Osteoblast (primary cell): ENCODE data around the gene GRIK2. TPM values are rescaled to one million over a fixed set of nuclear protein-coding genes. Genes with fewer than 3 reads are reported as not detected.
A peak's percentile ranks its signal among the peaks of the same experiment; 100 is the strongest.

Experiments
- DNase-seq: peaks from one replicate; pipeline ENCODE4 v3.0.0; 2011; ENCODE audit warnings: low spot score, mixed read lengths; ENCODE audit not compliant: insufficient read length; ENCODE audit errors: missing footprints
- H2AFZ ChIP-seq: 2 replicates; pipeline ENCODE4 v1.6.0; 2011; ENCODE audit warnings: mild to moderate bottlenecking, low read length
- H3K27ac ChIP-seq: 2 replicates; pipeline ENCODE4 v1.5.1; 2011; ENCODE audit warnings: mild to moderate bottlenecking, low read depth, low read length, moderate library complexity
- H3K27me3 ChIP-seq: 2 replicates; pipeline ENCODE4 v1.6.0; 2012; ENCODE audit warnings: mild to moderate bottlenecking, control low read depth, inconsistent platforms, low read length, moderate library complexity; ENCODE audit not compliant: insufficient read depth
- H3K36me3 ChIP-seq: 2 replicates; pipeline ENCODE4 v1.5.1; 2011; ENCODE audit warnings: mild to moderate bottlenecking, low read length, control low read depth, moderate library complexity; ENCODE audit not compliant: insufficient read depth
- H3K4me1 ChIP-seq: 2 replicates; pipeline ENCODE4 v1.5.1; 2011; ENCODE audit warnings: mild to moderate bottlenecking, low read length, control low read depth, moderate library complexity; ENCODE audit not compliant: insufficient read depth
- H3K4me2 ChIP-seq: 2 replicates; pipeline ENCODE4 v1.6.0; 2011; ENCODE audit warnings: mild to moderate bottlenecking, low read length; ENCODE audit not compliant: insufficient read depth
- H3K4me3 ChIP-seq: fragments of 200-600 bp; sonication (generic); 3 replicates; pipeline ENCODE4 v1.5.1; 2012; ENCODE audit warnings: mild to moderate bottlenecking, low read length, inconsistent platforms; ENCODE audit not compliant: insufficient read depth
- H3K79me2 ChIP-seq: 2 replicates; pipeline ENCODE4 v1.6.0; 2012; ENCODE audit warnings: mild to moderate bottlenecking, low read length, control low read depth, inconsistent platforms; ENCODE audit not compliant: insufficient read depth
- H3K9me3 ChIP-seq: 2 replicates; pipeline ENCODE4 v1.5.1; 2011; ENCODE audit warnings: low read depth, low read length, control low read depth
- H4K20me1 ChIP-seq: 2 replicates; pipeline ENCODE4 v1.6.0; 2012; ENCODE audit warnings: mild to moderate bottlenecking, low read length, control low read depth; ENCODE audit not compliant: insufficient read depth
- total RNA-seq: library from RNA; depleted of rRNA; stranded (reverse); fragments of >200 nt; gene quantifications from 2 replicates; pipeline ENCODE4 v1.2.3, GENCODE V29; 2012
- TF ChIP-seq, protein P1 (sequence below): IDR thresholded peaks from 2 replicates; pipeline ENCODE4 v1.5.1; 2011; ENCODE audit warnings: mild to moderate bottlenecking, low read depth, low read length, moderate library complexity; ENCODE audit errors: extremely low read depth

The GRIK2 gene
- total RNA-seq, 1 donor = 0.72 TPM

DNA sequence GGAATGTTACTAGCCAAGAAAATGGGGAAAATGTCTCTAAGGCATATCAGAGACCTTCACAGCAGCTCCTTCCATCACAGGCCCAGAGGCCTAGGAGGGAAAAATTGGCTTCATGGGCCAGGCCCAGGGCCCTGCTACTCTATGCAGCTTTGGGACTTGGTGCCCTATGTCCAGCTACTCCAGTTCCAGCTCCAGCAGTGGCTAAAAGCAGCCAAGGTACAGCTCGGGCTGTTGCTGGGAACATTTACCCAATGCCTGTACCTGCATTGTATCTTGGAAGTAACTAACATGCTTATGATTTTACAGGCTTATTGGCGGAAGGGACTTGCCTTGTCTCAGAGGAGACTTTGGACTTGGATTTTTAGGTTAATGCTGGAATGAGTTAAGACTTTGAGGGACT is 390.6 kb downstream of the GRIK2 start:
- TF ChIP-seq, protein P1, sequence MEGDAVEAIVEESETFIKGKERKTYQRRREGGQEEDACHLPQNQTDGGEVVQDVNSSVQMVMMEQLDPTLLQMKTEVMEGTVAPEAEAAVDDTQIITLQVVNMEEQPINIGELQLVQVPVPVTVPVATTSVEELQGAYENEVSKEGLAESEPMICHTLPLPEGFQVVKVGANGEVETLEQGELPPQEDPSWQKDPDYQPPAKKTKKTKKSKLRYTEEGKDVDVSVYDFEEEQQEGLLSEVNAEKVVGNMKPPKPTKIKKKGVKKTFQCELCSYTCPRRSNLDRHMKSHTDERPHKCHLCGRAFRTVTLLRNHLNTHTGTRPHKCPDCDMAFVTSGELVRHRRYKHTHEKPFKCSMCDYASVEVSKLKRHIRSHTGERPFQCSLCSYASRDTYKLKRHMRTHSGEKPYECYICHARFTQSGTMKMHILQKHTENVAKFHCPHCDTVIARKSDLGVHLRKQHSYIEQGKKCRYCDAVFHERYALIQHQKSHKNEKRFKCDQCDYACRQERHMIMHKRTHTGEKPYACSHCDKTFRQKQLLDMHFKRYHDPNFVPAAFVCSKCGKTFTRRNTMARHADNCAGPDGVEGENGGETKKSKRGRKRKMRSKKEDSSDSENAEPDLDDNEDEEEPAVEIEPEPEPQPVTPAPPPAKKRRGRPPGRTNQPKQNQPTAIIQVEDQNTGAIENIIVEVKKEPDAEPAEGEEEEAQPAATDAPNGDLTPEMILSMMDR = no peak
- Histone ChIP-seq H3K4me1 (no peaks in the 10 kb centered on the region), H3K36me3 (no peaks in the 10 kb centered on the region), H3K27ac (no peak overlapping the region), H3K27me3 (no peaks in the 10 kb centered on the region), H3K9me3 (no peaks in the 10 kb centered on the region), H3K4me2 (no peak overlapping the region), H2AFZ (no peak overlapping the region), H4K20me1 (no peaks in the 10 kb centered on the region), H3K4me3 (no peak overlapping the region), H3K79me2 (no peaks in the 10 kb centered on the region)
- DNase-seq = no peak

DNA sequence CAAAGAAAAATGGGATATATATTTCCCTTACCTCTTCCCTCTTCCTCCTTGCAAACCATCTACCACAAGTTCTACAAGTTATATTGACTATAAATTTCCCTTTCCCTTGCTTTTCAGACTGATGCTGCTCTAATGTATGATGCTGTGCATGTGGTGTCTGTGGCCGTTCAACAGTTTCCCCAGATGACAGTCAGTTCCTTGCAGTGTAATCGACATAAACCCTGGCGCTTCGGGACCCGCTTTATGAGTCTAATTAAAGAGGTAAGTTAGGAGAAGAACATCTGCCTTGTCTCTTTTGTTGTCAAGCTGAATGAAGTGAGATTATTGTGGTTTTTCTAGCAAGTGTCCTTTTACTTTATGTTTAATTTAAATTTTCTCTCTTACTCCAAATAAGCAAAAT is 406.0 kb downstream of the GRIK2 start:
- H4K20me1 ChIP-seq = no peaks in the 10 kb centered on the region
- DNase-seq = no peak
- H3K4me1 ChIP-seq = no peaks in the 10 kb centered on the region
- H3K27ac ChIP-seq = no peak overlapping the region
- H3K79me2 ChIP-seq = no peaks in the 10 kb centered on the region
- H3K27me3 ChIP-seq = no peaks in the 10 kb centered on the region
- H3K36me3 ChIP-seq = no peaks in the 10 kb centered on the region
- no peaks in the 10 kb centered on the region for H3K9me3 ChIP-seq
- TF ChIP-seq, protein P1 = no peak
- no peak overlapping the region for H3K4me2 ChIP-seq
- no peak overlapping the region for H3K4me3 ChIP-seq
- H2AFZ ChIP-seq = no peak overlapping the region

- Histone ChIP-seq H3K27ac (no peak overlapping the region), H4K20me1 (no peaks in the 10 kb centered on the region), H3K36me3 (no peaks in the 10 kb centered on the region), H3K4me2 (no peak overlapping the region), H3K79me2 (no peaks in the 10 kb centered on the region), H3K4me1 (peaks cover under 1% of the 10 kb centered on the region), H3K27me3 (no peaks in the 10 kb centered on the region), H2AFZ (peak overlapping the region; percentile 24), H3K9me3 (no peaks in the 10 kb centered on the region), H3K4me3 (no peak overlapping the region)
- no peak for DNase-seq
- TF ChIP-seq, protein P1 = no peak
Observed at GRCh38 chr6:101800598-101800997, 407.1 kb downstream of the GRIK2 start.

GRCh38 chr6:101803136-101803535 is 409.6 kb downstream of the GRIK2 start:
- peaks cover 10% of the 10 kb centered on the region for H3K4me1 ChIP-seq
- H3K4me3 ChIP-seq = no peak overlapping the region
- H4K20me1 ChIP-seq = no peaks in the 10 kb centered on the region
- H3K4me2 ChIP-seq = peak overlapping the region; percentile 7
- no peak for DNase-seq
- H2AFZ ChIP-seq = no peak overlapping the region
- H3K36me3 ChIP-seq = no peaks in the 10 kb centered on the region
- no peaks in the 10 kb centered on the region for H3K27me3 ChIP-seq
- H3K27ac ChIP-seq = no peak overlapping the region
- TF ChIP-seq, protein P1 = no peak
- no peaks in the 10 kb centered on the region for H3K9me3 ChIP-seq
- H3K79me2 ChIP-seq = no peaks in the 10 kb centered on the region
